ENCODE results near the gene KCNH5. TPM values are rescaled to one million over a fixed set of nuclear protein-coding genes. Genes with fewer than 3 reads are reported as not detected.

The KCNH5 gene
- total RNA-seq, 4 donors from 2014 or later, result not detected

DNA sequence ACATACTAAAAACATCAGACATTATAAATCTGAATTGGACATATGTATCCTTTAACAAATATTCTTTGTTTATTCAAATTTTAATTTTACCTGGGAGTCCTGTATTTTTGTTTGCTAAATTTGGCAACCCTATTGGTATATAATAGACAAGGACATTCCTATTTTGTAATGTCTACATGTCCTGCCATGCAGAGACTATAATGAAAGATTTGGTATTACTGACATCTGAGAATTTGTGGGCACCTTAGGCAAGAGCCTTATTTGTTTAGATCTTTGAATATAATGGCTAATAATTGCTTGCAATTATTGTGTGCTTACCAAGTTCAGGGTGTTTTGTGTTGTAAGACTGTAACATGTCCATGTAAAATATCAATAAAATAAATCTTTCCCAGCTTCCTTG, 334.4 kb downstream of the KCNH5 start:
- TF ChIP-seq, protein P1, sequence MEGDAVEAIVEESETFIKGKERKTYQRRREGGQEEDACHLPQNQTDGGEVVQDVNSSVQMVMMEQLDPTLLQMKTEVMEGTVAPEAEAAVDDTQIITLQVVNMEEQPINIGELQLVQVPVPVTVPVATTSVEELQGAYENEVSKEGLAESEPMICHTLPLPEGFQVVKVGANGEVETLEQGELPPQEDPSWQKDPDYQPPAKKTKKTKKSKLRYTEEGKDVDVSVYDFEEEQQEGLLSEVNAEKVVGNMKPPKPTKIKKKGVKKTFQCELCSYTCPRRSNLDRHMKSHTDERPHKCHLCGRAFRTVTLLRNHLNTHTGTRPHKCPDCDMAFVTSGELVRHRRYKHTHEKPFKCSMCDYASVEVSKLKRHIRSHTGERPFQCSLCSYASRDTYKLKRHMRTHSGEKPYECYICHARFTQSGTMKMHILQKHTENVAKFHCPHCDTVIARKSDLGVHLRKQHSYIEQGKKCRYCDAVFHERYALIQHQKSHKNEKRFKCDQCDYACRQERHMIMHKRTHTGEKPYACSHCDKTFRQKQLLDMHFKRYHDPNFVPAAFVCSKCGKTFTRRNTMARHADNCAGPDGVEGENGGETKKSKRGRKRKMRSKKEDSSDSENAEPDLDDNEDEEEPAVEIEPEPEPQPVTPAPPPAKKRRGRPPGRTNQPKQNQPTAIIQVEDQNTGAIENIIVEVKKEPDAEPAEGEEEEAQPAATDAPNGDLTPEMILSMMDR (IDR thresholded peaks at IDR 0.05; ENCODE audit: low read depth), result no peak

DNA sequence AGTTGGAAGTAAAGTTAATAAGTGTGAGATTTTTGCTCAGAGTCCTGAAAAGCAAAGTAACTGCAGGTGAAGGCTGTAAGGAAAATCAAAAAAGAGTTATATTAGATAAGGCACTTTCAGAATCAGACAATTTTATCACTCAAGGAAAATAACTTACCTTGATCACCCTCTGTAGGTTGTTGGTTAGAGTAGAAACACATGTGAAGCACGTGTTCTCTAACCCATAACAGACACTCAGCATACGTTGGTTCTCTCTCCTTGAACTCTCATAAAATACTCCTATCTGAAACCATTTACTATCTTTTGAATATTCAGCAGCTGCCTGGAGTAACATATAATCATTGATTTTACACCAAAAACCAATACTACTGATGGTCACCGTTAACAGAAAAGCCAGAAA, 335.5 kb downstream of the KCNH5 start:
- TF ChIP-seq, protein P1 (IDR thresholded peaks at IDR 0.05; ENCODE audit: low read depth), result no peak

DNA sequence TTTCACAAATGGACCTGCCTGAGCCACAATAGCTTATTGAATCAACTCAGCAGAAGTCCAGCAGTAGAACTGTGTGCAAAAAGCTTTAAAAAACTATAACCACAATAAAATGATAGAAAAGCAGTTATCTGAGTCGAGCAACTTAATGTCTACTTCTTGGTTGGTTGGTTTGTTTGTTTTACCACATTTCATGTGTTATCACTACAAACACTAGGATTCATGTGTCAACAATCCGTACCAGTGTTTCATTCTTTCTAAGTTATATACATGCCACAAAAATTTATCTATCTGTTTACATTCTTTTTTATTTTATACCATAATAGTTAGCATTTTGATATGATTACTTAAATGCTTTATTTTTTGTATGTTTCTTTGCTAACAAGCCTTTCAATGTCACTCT, 339.0 kb downstream of the KCNH5 start:
- TF ChIP-seq, protein P1 (IDR thresholded peaks at IDR 0.05; ENCODE audit: low read depth), result no peak

DNA sequence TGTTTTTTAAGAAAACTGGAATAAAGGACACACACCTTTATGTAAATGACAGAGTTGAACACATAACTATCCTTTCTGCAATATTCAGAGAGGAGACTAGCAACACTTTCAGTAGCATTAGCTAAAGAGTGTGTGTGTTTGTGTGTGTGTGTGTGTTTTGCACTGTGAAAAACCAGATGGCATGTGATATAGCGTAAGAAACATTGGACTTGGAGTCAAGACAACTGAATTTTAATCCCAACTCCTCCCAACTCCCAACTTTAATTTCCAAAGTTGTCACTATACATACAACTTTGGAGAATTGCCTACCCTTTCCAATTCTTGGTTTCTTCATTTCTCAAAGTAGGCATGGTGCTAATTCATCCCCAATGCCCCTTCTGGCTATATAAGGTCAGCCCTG, 347.8 kb downstream of the KCNH5 start:
- TF ChIP-seq, protein P1 (IDR thresholded peaks at IDR 0.05; ENCODE audit: low read depth), result no peak

DNA sequence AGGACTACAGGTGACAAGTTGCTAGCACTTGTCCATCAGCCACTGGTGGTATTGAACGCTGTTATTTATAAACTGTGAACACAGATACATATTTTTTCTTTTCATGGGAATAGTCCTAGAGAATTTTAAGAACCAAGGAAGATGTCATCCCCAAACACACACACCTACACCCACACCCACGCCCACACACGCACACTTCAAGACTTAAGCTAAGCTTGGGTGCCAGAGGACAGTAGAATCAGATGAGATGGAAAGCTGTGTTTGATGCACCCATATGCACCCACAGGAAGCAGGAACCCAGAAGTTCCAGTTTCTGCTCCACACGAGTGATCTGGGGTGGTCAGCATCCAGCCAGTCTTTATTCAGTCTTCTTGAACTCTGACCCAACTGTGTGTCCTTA, 348.3 kb downstream of the KCNH5 start:
- TF ChIP-seq, protein P1 (IDR thresholded peaks at IDR 0.05; ENCODE audit: low read depth), result no peak

DNA sequence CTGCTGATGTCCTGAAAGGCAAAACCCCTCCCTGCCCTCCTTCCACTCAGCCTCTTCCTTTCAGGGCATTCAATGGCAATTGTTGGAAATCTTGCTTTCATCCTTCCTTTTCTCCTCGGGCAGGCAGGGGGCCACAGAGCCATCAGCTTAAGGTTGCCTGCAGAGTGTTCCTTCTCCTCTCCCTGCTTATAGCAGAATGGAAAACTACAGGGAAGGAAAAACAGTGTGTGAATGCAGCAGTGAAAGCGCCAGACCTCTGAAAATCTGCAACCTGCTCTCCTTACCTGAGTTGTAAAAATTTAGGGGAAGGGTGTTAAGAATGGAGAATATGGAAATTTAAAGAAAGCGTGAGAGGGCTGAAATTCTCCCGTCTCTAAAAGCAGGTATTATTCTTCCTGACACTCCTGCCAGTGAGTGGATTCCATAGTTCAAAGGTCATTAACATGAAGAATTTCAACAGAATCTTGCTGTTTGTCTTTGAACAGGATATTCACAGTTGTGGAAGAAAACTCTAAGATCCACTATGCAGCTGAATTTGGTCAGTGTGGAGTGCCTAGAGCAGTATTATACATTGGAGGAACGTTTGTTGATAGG, 348.8 kb downstream of the KCNH5 start:
- TF ChIP-seq, protein P1 (IDR thresholded peaks at IDR 0.05; ENCODE audit: low read depth), result no peak

DNA sequence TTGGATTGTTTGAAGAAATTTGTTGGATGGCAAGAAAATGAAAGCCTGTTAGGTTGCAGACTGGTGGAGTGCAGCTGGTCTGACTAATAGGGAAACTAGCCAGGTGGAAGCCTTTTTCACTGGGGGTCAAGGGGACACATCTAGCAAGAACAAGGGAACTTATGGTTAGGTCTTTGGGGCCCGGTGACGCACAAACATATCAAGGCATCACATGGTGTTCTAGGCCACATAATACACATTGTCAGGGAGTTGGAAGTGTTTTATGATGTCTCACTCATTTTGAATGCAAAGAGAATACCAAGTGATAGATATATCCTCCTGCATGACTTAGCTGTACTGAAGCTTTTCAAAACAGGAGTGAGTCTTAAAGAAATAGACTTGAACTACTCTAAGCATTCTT, 351.2 kb downstream of the KCNH5 start:
- TF ChIP-seq, protein P1 (IDR thresholded peaks at IDR 0.05; ENCODE audit: low read depth), result no peak

Measured in subcutaneous adipose tissue (tissue), 4 donors.